ENCODE results near the gene NPR1. TPM values are rescaled to one million over a fixed set of nuclear protein-coding genes. Genes with fewer than 3 reads are reported as not detected.

Gene NPR1
- total RNA-seq, 1 experiment from 2014 or later: not detected

DNA sequence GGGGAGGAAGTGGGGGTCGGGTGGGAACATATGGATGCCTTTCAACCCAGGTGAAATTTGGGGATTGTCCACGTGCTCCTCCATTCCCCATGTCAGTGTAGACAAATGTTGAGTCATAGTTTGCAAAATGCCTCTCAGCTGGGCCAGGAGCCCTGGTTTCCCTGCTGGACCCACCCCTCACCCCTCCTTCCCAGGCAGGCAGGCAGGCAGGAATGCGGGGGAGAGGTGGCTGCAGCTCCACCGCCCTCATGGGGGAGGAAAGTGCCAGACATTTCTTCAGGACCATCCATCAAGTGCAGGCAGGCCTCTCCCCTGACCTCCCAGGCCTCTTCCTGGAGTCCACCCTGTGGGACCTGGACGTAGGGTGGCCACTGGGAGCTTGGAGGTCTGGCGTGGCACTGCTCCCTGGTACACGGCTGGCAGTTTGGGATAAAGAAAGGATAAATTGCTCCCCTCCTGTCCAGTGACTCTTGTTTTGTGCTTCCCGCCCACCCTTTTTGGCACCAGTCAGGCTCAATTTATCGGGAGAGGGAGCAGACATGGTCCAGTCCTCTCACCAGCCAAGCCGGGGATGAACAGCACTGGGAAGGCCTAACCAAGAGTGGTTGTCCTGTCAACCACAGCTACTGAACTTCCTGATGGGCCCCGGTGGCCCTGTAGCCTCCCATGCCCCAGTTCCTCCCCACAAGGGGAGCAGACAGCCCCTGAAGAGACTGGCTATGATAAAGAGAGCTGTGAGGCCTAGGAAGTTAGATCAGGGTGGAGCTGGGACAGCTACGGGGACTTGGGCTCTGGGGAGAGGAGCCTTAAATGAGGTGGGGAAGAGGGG is 18.9 kb downstream of the NPR1 start:
- Mint-ChIP-seq H3K27me3 (ENCODE audit: unreplicated experiment) (no peaks in the 10 kb centered on the region), H3K9me3 (ENCODE audit: low read depth, unreplicated experiment) (no peaks in the 10 kb centered on the region), H3K4me1 (ENCODE audit: low read depth, unreplicated experiment) (peaks cover 9% of the 10 kb centered on the region), H3K27ac (ENCODE audit: unreplicated experiment) (no peak overlapping the region), H3K36me3 (ENCODE audit: insufficient read depth, unreplicated experiment) (no peaks in the 10 kb centered on the region), H3K4me3 (ENCODE audit: low read depth, unreplicated experiment) (no peak overlapping the region)
- no TSS peak for BruUV-seq (replicated peaks)
- TF ChIP-seq, protein P1, sequence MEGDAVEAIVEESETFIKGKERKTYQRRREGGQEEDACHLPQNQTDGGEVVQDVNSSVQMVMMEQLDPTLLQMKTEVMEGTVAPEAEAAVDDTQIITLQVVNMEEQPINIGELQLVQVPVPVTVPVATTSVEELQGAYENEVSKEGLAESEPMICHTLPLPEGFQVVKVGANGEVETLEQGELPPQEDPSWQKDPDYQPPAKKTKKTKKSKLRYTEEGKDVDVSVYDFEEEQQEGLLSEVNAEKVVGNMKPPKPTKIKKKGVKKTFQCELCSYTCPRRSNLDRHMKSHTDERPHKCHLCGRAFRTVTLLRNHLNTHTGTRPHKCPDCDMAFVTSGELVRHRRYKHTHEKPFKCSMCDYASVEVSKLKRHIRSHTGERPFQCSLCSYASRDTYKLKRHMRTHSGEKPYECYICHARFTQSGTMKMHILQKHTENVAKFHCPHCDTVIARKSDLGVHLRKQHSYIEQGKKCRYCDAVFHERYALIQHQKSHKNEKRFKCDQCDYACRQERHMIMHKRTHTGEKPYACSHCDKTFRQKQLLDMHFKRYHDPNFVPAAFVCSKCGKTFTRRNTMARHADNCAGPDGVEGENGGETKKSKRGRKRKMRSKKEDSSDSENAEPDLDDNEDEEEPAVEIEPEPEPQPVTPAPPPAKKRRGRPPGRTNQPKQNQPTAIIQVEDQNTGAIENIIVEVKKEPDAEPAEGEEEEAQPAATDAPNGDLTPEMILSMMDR (IDR thresholded peaks at IDR 0.05; ENCODE audit: unreplicated experiment): no peak
- CTCF ChIA-PET: interaction anchor here (0.7 kb wide), 1 partner anchor 544 kb away, joined by 3 read pairs; no protein-coding TSS in a partner anchor
- intact Hi-C loops (cut with micrococcal nuclease; ENCODE audit: unreplicated experiment): no loop called here
- no peak for DNase-seq

DNA sequence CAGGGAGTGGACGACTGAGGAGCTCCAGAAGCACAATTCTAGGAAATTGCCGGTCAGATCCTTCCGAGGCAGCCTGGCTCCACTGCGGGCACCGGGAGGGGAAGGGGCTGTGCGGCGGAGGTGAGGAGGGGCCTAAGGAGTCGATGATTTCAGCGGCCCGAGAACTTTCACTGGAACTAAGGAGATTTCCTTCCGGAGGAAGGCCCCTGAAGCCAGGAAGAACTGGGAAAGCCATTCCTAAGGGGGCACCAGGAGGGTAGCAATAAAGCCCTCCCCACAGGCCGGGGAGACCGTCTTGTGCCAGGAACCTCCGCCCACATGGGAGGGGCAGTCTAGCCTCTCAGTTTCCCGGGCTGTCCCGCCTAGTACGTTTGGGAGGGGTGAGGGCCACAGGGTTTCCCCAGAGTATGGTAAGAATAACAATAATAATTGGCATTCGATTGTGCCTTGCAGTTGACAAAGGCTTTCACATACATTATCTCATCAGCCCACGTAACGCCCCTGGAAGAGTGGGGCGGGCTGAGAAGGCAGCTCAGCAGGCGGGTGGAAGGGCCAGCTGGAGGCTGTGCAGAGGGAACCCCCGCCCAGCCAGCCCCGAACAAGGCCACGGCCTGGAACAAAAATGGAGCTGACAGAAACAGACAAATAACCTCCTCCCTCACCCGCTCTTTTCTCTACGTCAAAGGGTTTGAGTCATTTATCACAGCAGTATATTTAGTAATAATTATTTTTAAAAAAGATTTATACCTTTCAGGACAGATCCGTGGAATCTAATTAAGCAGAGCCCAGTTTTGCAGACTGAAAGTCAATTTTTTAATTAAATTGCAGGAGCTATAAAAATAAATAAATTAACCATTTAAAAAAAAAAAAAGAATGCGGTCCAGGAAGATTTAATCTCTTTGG is 19.8 kb downstream of the NPR1 start:
- TF ChIP-seq, protein P1 (IDR thresholded peaks at IDR 0.05; ENCODE audit: unreplicated experiment): no peak
- CTCF ChIA-PET: no interaction called here
- no TSS peak for BruUV-seq (replicated peaks)
- H3K27ac Mint-ChIP-seq (ENCODE audit: unreplicated experiment): no peak overlapping the region
- no peaks in the 10 kb centered on the region for H3K27me3 Mint-ChIP-seq (ENCODE audit: unreplicated experiment)
- intact Hi-C loops (cut with micrococcal nuclease; ENCODE audit: unreplicated experiment): no loop called here
- no peaks in the 10 kb centered on the region for H3K9me3 Mint-ChIP-seq (ENCODE audit: low read depth, unreplicated experiment)
- H3K4me3 Mint-ChIP-seq (ENCODE audit: low read depth, unreplicated experiment): no peak overlapping the region
- DNase-seq: no peak
- peaks cover 9% of the 10 kb centered on the region for H3K4me1 Mint-ChIP-seq (ENCODE audit: low read depth, unreplicated experiment)
- H3K36me3 Mint-ChIP-seq (ENCODE audit: insufficient read depth, unreplicated experiment): no peaks in the 10 kb centered on the region

DNA sequence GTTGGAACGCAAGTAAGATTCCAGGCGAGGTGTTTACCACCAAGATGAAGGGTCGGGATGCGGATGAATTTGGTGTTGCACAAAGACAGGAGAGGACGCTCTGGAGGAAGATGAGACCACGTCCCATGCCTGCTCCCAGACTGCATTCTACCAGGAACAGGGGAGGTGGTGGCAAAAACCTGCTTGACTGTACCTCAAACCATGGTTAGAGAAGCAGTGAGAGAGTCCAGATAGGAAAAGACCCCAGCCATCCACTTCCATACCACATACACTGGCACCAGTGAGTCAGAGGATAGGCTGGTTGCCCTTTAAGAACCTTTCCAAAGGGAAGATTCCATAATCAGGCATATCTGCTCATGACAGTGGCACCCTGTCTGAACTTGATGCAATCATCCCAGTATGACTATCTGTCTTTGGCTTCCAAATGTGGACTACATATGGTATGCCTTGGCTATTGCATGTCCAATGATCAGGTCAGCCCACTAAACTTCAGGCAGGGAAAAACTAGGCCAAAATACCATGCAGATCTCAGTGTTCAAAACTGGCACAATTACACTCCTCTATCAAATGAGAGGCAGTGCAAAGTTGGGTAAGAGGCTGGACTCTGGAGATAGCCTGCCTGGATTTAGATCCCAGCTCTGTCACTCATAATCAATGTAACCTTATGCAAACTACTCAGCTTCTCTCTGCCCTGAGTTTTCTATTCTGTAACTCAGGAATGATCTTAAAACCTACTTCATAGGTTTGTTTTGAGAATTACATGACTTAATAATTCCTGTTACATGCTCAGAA is 20.6 kb downstream of the NPR1 start:
- Mint-ChIP-seq H3K9me3 (ENCODE audit: low read depth, unreplicated experiment) (no peaks in the 10 kb centered on the region), H3K27ac (ENCODE audit: unreplicated experiment) (no peak overlapping the region), H3K4me3 (ENCODE audit: low read depth, unreplicated experiment) (no peak overlapping the region), H3K36me3 (ENCODE audit: insufficient read depth, unreplicated experiment) (no peaks in the 10 kb centered on the region), H3K4me1 (ENCODE audit: low read depth, unreplicated experiment) (peaks cover 9% of the 10 kb centered on the region), H3K27me3 (ENCODE audit: unreplicated experiment) (no peaks in the 10 kb centered on the region)
- no peak for DNase-seq
- CTCF ChIA-PET: no interaction called here
- no TSS peak for BruUV-seq (replicated peaks)
- TF ChIP-seq, protein P1 (IDR thresholded peaks at IDR 0.05; ENCODE audit: unreplicated experiment): no peak
- intact Hi-C loops (cut with micrococcal nuclease; ENCODE audit: unreplicated experiment): no loop called here

DNA sequence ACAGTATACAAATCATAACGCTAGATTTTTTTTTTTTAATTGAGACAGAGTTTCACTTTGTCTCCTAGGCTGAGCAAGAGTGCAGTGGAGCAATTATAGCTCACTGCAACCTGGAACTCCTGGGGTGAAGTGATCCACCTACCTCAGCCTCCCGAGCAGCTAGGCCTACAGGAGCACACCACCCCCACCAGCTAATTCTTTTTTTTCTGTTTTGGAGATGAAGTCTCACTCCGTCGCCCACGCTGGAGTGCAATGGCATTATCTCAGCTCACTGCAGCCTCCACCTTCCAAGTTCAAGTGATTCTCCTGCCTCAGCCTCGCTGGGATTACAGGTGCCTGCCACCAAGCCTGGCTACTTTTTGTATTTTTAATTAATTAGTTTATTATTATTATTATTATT is 21.3 kb downstream of the NPR1 start:
- DNase-seq: no peak
- Mint-ChIP-seq H3K9me3 (ENCODE audit: low read depth, unreplicated experiment) (no peaks in the 10 kb centered on the region), H3K36me3 (ENCODE audit: insufficient read depth, unreplicated experiment) (no peaks in the 10 kb centered on the region), H3K27me3 (ENCODE audit: unreplicated experiment) (no peaks in the 10 kb centered on the region), H3K27ac (ENCODE audit: unreplicated experiment) (no peak overlapping the region), H3K4me1 (ENCODE audit: low read depth, unreplicated experiment) (peaks cover 9% of the 10 kb centered on the region), H3K4me3 (ENCODE audit: low read depth, unreplicated experiment) (no peak overlapping the region)
- no TSS peak for BruUV-seq (replicated peaks)
- CTCF ChIA-PET: no interaction called here
- TF ChIP-seq, protein P1 (IDR thresholded peaks at IDR 0.05; ENCODE audit: unreplicated experiment): no peak
- intact Hi-C loops (cut with micrococcal nuclease; ENCODE audit: unreplicated experiment): no loop called here

Measured in Calu3 (cell line).